NCI-H1694 treated with DMSO at 0.1 percent for 48 hours (cell line): ENCODE results near the gene RYR3.

Source experiments
- DNase-seq: peaks from one replicate; lab custom pipeline; 2025; lab: John Stamatoyannopoulos, UW

RYR3 gene

GRCh38 chr15:33320017-33320416 is 9.2 kb downstream of the RYR3 start:
- no peak for DNase-seq

- DNase-seq, result no peak
Measured at GRCh38 chr15:33322091-33322490, 11.3 kb downstream of the RYR3 start.

- no peak for DNase-seq
Measured at GRCh38 chr15:33324609-33325008, 13.8 kb downstream of the RYR3 start.

GRCh38 chr15:33326908-33327307 is 16.1 kb downstream of the RYR3 start:
- no peak for DNase-seq

- no peak for DNase-seq
Measured at GRCh38 chr15:33328106-33328505, 17.3 kb downstream of the RYR3 start.

GRCh38 chr15:33329457-33329856 is 18.7 kb downstream of the RYR3 start:
- DNase-seq, result no peak

GRCh38 chr15:33330931-33331330 is 20.2 kb downstream of the RYR3 start:
- DNase-seq, result peak; percentile 100

GRCh38 chr15:33341953-33342352 is 31.2 kb downstream of the RYR3 start:
- no peak for DNase-seq

- DNase-seq, result no peak
Measured at GRCh38 chr15:33343275-33343674, 32.5 kb downstream of the RYR3 start.

- no peak for DNase-seq
Measured at GRCh38 chr15:33344111-33344510, 33.3 kb downstream of the RYR3 start.

- DNase-seq, result no peak
Measured at GRCh38 chr15:33344530-33344929, 33.8 kb downstream of the RYR3 start.

GRCh38 chr15:33354411-33354810 is 43.6 kb downstream of the RYR3 start:
- DNase-seq, result no peak

GRCh38 chr15:33357845-33358244 is 47.1 kb downstream of the RYR3 start:
- DNase-seq, result no peak

- no peak for DNase-seq
Measured at GRCh38 chr15:33358306-33358705, 47.5 kb downstream of the RYR3 start.

GRCh38 chr15:33360886-33361285 is 50.1 kb downstream of the RYR3 start:
- no peak for DNase-seq

- no peak for DNase-seq
Measured at GRCh38 chr15:33369941-33370622, 59.3 kb downstream of the RYR3 start.

- DNase-seq, result no peak
Measured at GRCh38 chr15:33370623-33371020, 59.9 kb downstream of the RYR3 start.

- no peak for DNase-seq
Measured at GRCh38 chr15:33371159-33371558, 60.4 kb downstream of the RYR3 start.

GRCh38 chr15:33374226-33374914 is 63.6 kb downstream of the RYR3 start:
- DNase-seq, result no peak

GRCh38 chr15:33375236-33375635 is 64.5 kb downstream of the RYR3 start:
- no peak for DNase-seq

GRCh38 chr15:33377204-33377603 is 66.4 kb downstream of the RYR3 start:
- no peak for DNase-seq

- no peak for DNase-seq
Measured at GRCh38 chr15:33378866-33379480, 68.2 kb downstream of the RYR3 start.

GRCh38 chr15:33380406-33380805 is 69.6 kb downstream of the RYR3 start:
- no peak for DNase-seq
